H9 (cell line): ENCODE data around the gene L1TD1. TPM values are rescaled to one million over a fixed set of nuclear protein-coding genes. Genes with fewer than 3 reads are reported as not detected.

Experiments
- DNase-seq: peaks from one replicate; pipeline ENCODE4 v3.0.0-alpha.2; 2017
- H2AFZ ChIP-seq: one replicate; pipeline ENCODE4 v1.6.1; 2013; ENCODE audit warnings: mild to moderate bottlenecking, low read length, control low read depth, moderate library complexity
- H2AK5ac ChIP-seq: 2 replicates; pipeline ENCODE4 v1.6.1; 2013; ENCODE audit warnings: low read length, control low read depth, mixed read lengths; ENCODE audit not compliant: insufficient read length
- H2BK120ac ChIP-seq: one replicate; pipeline ENCODE4 v1.6.1; 2013; ENCODE audit warnings: low read depth, mild to moderate bottlenecking, low read length, control low read depth, inconsistent platforms; ENCODE audit not compliant: poor library complexity, severe bottlenecking
- H2BK12ac ChIP-seq: 2 replicates; pipeline ENCODE4 v1.6.1; 2013; ENCODE audit warnings: low read length, control low read depth, mixed read lengths, low read depth; ENCODE audit not compliant: insufficient read length
- H2BK15ac ChIP-seq: 2 replicates; pipeline ENCODE4 v1.6.1; 2013; ENCODE audit warnings: low read depth, low read length, control low read depth
- H2BK20ac ChIP-seq: one replicate; pipeline ENCODE4 v1.6.1; 2013; ENCODE audit warnings: low read depth, mild to moderate bottlenecking, low read length, control low read depth, inconsistent platforms; ENCODE audit not compliant: poor library complexity, severe bottlenecking
- H2BK5ac ChIP-seq: 2 replicates; pipeline ENCODE4 v1.6.1; 2013; ENCODE audit warnings: low read length, control low read depth, mixed read lengths; ENCODE audit not compliant: insufficient read length
- H3K14ac ChIP-seq: 2 replicates; pipeline ENCODE4 v1.6.1; 2013; ENCODE audit warnings: low read length, control low read depth; ENCODE audit not compliant: insufficient read depth
- H3K18ac ChIP-seq: 2 replicates; pipeline ENCODE4 v1.6.1; 2013; ENCODE audit warnings: low read depth, mild to moderate bottlenecking, mixed read lengths, low read length, control low read depth; ENCODE audit not compliant: insufficient read length
- H3K23ac ChIP-seq: 2 replicates; pipeline ENCODE4 v1.6.1; 2013; ENCODE audit warnings: low read length, control low read depth, mixed read lengths, low read depth; ENCODE audit not compliant: insufficient read length
- H3K23me2 ChIP-seq: 2 replicates; pipeline ENCODE4 v1.6.1; 2013; ENCODE audit warnings: low read depth, mild to moderate bottlenecking, mixed read lengths, low read length, control low read depth; ENCODE audit not compliant: insufficient read length, poor library complexity, severe bottlenecking
- H3K27ac ChIP-seq: 2 replicates; pipeline ENCODE4 v1.5.1; 2013; ENCODE audit warnings: low read length, control low read depth, mixed read lengths, low read depth; ENCODE audit not compliant: insufficient read length
- H3K27me3 ChIP-seq: 2 replicates; pipeline ENCODE4 v1.6.1; 2013; ENCODE audit warnings: low read length, control low read depth, inconsistent platforms; ENCODE audit not compliant: insufficient read depth
- H3K4ac ChIP-seq: 2 replicates; pipeline ENCODE4 v1.6.1; 2013; ENCODE audit warnings: low read depth, mild to moderate bottlenecking, control low read depth, inconsistent platforms, low read length, moderate library complexity
- H3K4me1 ChIP-seq: 2 replicates; pipeline ENCODE4 v1.6.1; 2013; ENCODE audit warnings: low read length, control low read depth, inconsistent platforms; ENCODE audit not compliant: insufficient read depth
- H3K4me2 ChIP-seq: 2 replicates; pipeline ENCODE4 v1.6.1; 2013; ENCODE audit warnings: low read length, control low read depth, mixed read lengths; ENCODE audit not compliant: insufficient read length, insufficient read depth
- H3K56ac ChIP-seq: 2 replicates; pipeline ENCODE4 v1.6.1; 2013; ENCODE audit warnings: low read depth, mild to moderate bottlenecking, mixed read lengths, low read length, control low read depth; ENCODE audit not compliant: insufficient read length
- H3K79me1 ChIP-seq: 2 replicates; pipeline ENCODE4 v1.6.1; 2013; ENCODE audit warnings: low read depth, mild to moderate bottlenecking, moderate library complexity, low read length, control low read depth, inconsistent platforms; ENCODE audit not compliant: insufficient read depth, poor library complexity, severe bottlenecking
- H3K79me2 ChIP-seq: 2 replicates; pipeline ENCODE4 v1.6.1; 2013; ENCODE audit warnings: low read length, control low read depth, inconsistent platforms; ENCODE audit not compliant: insufficient read depth
- H3K9ac ChIP-seq: 2 replicates; pipeline ENCODE4 v1.6.1; 2013; ENCODE audit warnings: low read length, control low read depth, mixed read lengths; ENCODE audit not compliant: insufficient read length; ENCODE audit errors: extremely low read depth
- H3K9me3 ChIP-seq: one replicate; pipeline ENCODE4 v1.6.1; 2013; ENCODE audit warnings: low read depth, low read length, inconsistent platforms; ENCODE audit not compliant: control insufficient read depth
- H3T11ph ChIP-seq: one replicate; pipeline ENCODE4 v1.6.1; 2013; ENCODE audit warnings: mild to moderate bottlenecking, low read length, control low read depth, inconsistent platforms
- H4K20me1 ChIP-seq: one replicate; pipeline ENCODE4 v1.6.1; 2013; ENCODE audit not compliant: control insufficient read depth, insufficient read length, insufficient read depth
- H4K5ac ChIP-seq: 2 replicates; pipeline ENCODE4 v1.6.1; 2013; ENCODE audit warnings: low read depth, mild to moderate bottlenecking, mixed read lengths, low read length, control low read depth; ENCODE audit not compliant: insufficient read length
- H4K8ac ChIP-seq: replicated peaks from 2 replicates; pipeline ENCODE4 v1.6.1; 2013; ENCODE audit warnings: low read length, control low read depth, mixed read lengths, low read depth; ENCODE audit not compliant: insufficient read length
- H4K91ac ChIP-seq: 2 replicates; pipeline ENCODE4 v1.6.1; 2013; ENCODE audit warnings: low read depth, mild to moderate bottlenecking, moderate library complexity, mixed read lengths, low read length, control low read depth; ENCODE audit not compliant: insufficient read length
- H3K27ac Mint-ChIP-seq, 3 experiments: 2 replicates in 2 of 3; 3 replicates in 1 of 3; pipeline ENCODE4 v1.8.0; 2020 to 2021; ENCODE audit warnings: mixed read lengths in 3 of 3, mild to moderate bottlenecking in 1 of 3, moderate library complexity in 1 of 3
- H3K27me3 Mint-ChIP-seq: 2 replicates; pipeline ENCODE4 v1.8.0; 2021; ENCODE audit warnings: low read depth, mild to moderate bottlenecking, moderate library complexity, mixed read lengths
- H3K36me3 Mint-ChIP-seq, 3 experiments: 2 replicates in 2 of 3; 3 replicates in 1 of 3; pipeline ENCODE4 v1.8.0; 2020 to 2021; ENCODE audit warnings: low read depth in 3 of 3, mixed read lengths in 3 of 3; ENCODE audit not compliant: insufficient read depth in 1 of 3
- H3K4me1 Mint-ChIP-seq, 2 experiments: 2 replicates each; pipeline ENCODE4 v1.8.0; 2020; ENCODE audit warnings: mixed read lengths in 2 of 2
- H3K4me3 Mint-ChIP-seq, 2 experiments: 2 replicates in 1 of 2; 3 replicates in 1 of 2; pipeline ENCODE4 v1.8.0; 2020 to 2021; ENCODE audit warnings: mild to moderate bottlenecking in 2 of 2, mixed read lengths in 2 of 2, moderate library complexity in 1 of 2
- H3K9me3 Mint-ChIP-seq, 2 experiments: 2 replicates in 1 of 2; 3 replicates in 1 of 2; pipeline ENCODE4 v1.8.0; 2020; ENCODE audit warnings: mild to moderate bottlenecking in 2 of 2, mixed read lengths in 2 of 2, moderate library complexity in 1 of 2
- WGBS: extraction: QIAGEN DNeasy Blood & Tissue Kit; methylation state at CpG from one replicate; pipeline ENCODE4 v1.1.7; 2013; ENCODE audit warnings: missing lambda C conversion rate, low lambda C conversion rate, mixed read lengths; ENCODE audit not compliant: insufficient read length; ENCODE audit errors: extremely low coverage; 5-methylcytosine and 5-hydroxymethylcytosine counted together
- total RNA-seq: library from RNA; stranded (reverse); gene quantifications from 2 replicates; pipeline ENCODE4 v1.2.1, GENCODE V29; 2021
- TF ChIP-seq, protein P1 (sequence below): fragments of 200-600 bp; sonication (generic); conservative IDR thresholded peaks from 3 replicates; pipeline ENCODE4 v1.8.0; 2021; ENCODE audit warnings: antibody characterized with exemption, mild to moderate bottlenecking

L1TD1 gene
- total RNA-seq, 1 experiment from 2014 or later, result 422 TPM

DNA sequence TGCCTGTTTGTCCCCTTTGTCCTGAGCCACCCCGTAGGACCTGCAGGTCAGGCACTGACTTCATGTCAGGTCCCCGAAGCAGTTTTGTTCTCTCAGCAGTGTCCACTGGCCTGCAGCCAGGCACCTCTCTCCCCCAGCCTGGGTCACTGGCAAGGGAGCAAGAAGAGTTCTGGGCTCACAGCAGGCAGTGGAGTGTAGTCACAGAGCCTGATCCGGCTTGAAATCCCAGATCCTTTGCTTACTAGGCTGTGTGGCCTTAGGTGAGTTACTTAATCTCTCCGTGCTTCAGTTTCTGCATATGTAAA lies 34.2 kb downstream of the L1TD1 start:
- Histone ChIP-seq H2BK12ac (no peak overlapping the region), H2BK15ac (no peak overlapping the region), H2BK5ac (no peak overlapping the region), H3K4me1 (peaks cover 4% of the 10 kb centered on the region; the same call in 1 of the 2 replicates), H3K23ac (no peak overlapping the region), H3K27me3 (no peaks in the 10 kb centered on the region), H4K91ac (no peak overlapping the region), H3K9me3 (no peaks in the 10 kb centered on the region), H3T11ph (no peak overlapping the region), H2BK120ac (no peak overlapping the region), H2BK20ac (no peak overlapping the region), H2AFZ (no peak overlapping the region), H4K8ac (no peak overlapping the region), H2AK5ac (peak overlapping the region; percentile 56), H3K56ac (no peak overlapping the region), H3K23me2 (peaks cover 4% of the 10 kb centered on the region), H3K18ac (no peak overlapping the region), H4K20me1 (no peaks in the 10 kb centered on the region), H3K4me2 (no peak overlapping the region), H3K79me2 (no peaks in the 10 kb centered on the region), H3K4ac (no peak overlapping the region), H3K27ac (no peak overlapping the region), H3K9ac (no peak overlapping the region), H3K79me1 (no peaks in the 10 kb centered on the region), H3K14ac (no peak overlapping the region), H4K5ac (peak overlapping the region; percentile 64)
- no peak for DNase-seq
- H3K9me3 Mint-ChIP-seq, result no peaks in the 10 kb centered on the region
- WGBS, result no CpG with 5 or more reads among the region's 4 CpGs
- TF ChIP-seq, protein P1, sequence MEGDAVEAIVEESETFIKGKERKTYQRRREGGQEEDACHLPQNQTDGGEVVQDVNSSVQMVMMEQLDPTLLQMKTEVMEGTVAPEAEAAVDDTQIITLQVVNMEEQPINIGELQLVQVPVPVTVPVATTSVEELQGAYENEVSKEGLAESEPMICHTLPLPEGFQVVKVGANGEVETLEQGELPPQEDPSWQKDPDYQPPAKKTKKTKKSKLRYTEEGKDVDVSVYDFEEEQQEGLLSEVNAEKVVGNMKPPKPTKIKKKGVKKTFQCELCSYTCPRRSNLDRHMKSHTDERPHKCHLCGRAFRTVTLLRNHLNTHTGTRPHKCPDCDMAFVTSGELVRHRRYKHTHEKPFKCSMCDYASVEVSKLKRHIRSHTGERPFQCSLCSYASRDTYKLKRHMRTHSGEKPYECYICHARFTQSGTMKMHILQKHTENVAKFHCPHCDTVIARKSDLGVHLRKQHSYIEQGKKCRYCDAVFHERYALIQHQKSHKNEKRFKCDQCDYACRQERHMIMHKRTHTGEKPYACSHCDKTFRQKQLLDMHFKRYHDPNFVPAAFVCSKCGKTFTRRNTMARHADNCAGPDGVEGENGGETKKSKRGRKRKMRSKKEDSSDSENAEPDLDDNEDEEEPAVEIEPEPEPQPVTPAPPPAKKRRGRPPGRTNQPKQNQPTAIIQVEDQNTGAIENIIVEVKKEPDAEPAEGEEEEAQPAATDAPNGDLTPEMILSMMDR, result no peak
- H3K27ac Mint-ChIP-seq, result peak overlapping the region in 2 of 3 experiments; percentile 95; a peak in 6 of 7 replicates
- H3K4me3 Mint-ChIP-seq, result no peak overlapping the region
- H3K27me3 Mint-ChIP-seq, result no peaks in the 10 kb centered on the region
- H3K36me3 Mint-ChIP-seq, result peaks cover 29 to 42% (median 37%) of the 10 kb centered on the region in 3 experiments
- H3K4me1 Mint-ChIP-seq, result peaks cover 36 to 41% of the 10 kb centered on the region in 2 experiments
